C4-2B (cell line): ENCODE measurements around the gene DLST.

Experiments
- H3K27ac ChIP-seq: fragments of 450-650 bp; 2 replicates; pipeline ENCODE4 v1.5.1; 2017
- ZFX ChIP-seq: fragments of 450-650 bp; IDR thresholded peaks from 2 replicates; pipeline ENCODE4 v1.6.1; 2017
- TF ChIP-seq, protein P1 (sequence below): fragments of 450-650 bp; conservative IDR thresholded peaks from 2 replicates; pipeline ENCODE4 v1.5.1; 2017; ENCODE audit warnings: mild to moderate bottlenecking

DLST gene

DNA sequence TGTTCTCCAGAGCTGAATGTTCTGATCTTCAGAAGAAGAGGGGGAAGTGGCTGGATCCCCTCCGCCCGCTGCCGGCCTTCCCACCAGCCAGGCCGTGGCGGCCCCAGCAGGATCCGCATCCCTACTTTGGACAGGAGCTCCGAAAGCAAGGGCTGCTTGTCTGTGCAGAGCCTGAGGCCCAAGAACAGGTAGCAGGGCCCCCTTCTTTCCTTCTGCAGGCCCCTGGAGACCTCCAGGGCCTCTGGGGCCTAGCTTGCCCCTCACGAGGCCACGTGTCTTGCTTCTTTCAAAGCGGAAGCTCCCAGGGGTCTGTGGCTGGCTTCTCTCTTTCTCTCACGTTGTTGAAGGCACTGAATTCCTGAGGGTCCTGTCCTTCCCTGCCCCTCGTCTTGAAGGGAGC, 60.5 kb downstream of the DLST start:
- TF ChIP-seq ZFX = no peak
- TF ChIP-seq, protein P1, sequence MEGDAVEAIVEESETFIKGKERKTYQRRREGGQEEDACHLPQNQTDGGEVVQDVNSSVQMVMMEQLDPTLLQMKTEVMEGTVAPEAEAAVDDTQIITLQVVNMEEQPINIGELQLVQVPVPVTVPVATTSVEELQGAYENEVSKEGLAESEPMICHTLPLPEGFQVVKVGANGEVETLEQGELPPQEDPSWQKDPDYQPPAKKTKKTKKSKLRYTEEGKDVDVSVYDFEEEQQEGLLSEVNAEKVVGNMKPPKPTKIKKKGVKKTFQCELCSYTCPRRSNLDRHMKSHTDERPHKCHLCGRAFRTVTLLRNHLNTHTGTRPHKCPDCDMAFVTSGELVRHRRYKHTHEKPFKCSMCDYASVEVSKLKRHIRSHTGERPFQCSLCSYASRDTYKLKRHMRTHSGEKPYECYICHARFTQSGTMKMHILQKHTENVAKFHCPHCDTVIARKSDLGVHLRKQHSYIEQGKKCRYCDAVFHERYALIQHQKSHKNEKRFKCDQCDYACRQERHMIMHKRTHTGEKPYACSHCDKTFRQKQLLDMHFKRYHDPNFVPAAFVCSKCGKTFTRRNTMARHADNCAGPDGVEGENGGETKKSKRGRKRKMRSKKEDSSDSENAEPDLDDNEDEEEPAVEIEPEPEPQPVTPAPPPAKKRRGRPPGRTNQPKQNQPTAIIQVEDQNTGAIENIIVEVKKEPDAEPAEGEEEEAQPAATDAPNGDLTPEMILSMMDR = no peak
- no peak overlapping the region for H3K27ac ChIP-seq

GRCh38 chr14:74942608-74943007, 60.9 kb downstream of the DLST start:
- TF ChIP-seq ZFX = no peak
- TF ChIP-seq, protein P1 = no peak
- no peak overlapping the region for H3K27ac ChIP-seq

DNA sequence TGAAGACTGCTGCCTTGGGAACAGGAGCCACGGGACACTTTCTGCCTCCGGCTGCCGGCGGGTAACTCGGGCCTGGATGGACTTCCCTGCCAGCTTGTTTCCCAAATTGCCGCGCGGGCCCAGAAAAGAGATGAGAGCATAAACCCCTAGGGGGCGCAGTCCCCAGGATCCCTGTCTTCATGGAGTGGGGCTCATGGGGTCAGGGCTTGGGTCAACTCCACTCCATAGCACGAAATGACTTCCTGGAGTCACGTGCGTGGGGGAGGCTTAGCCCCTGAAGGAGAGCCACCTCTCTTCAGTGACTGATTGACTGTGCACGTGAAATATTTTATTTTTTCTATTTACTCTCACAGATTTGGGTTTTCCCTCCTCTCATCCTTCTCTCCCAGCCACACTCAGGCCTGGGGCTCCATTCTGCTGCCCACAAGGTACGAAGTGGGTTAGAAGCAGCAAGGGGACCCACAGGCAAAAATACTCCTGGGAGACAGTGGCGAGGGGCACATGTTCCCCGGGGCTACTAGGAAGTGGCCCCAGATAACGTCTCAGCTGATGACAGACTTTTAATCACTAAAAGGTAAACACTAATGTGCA, 63.6 kb downstream of the DLST start:
- peak overlapping the region; percentile 11; the same call in 1 of the 2 replicates for H3K27ac ChIP-seq
- TF ChIP-seq ZFX = no peak
- TF ChIP-seq, protein P1 = peak; percentile 83

GRCh38 chr14:74945852-74946658, 64.3 kb downstream of the DLST start:
- no peak for TF ChIP-seq ZFX
- TF ChIP-seq, protein P1 = peak; percentile 98
- peak overlapping the region; percentile 11; the same call in 1 of the 2 replicates for H3K27ac ChIP-seq

- H3K27ac ChIP-seq = no peak overlapping the region
- TF ChIP-seq, protein P1 = no peak; the same call in 1 of the 2 replicates
- TF ChIP-seq ZFX = no peak
These were observed 65.1 kb downstream of the DLST start for GRCh38 chr14:74946659-74947281.

DNA sequence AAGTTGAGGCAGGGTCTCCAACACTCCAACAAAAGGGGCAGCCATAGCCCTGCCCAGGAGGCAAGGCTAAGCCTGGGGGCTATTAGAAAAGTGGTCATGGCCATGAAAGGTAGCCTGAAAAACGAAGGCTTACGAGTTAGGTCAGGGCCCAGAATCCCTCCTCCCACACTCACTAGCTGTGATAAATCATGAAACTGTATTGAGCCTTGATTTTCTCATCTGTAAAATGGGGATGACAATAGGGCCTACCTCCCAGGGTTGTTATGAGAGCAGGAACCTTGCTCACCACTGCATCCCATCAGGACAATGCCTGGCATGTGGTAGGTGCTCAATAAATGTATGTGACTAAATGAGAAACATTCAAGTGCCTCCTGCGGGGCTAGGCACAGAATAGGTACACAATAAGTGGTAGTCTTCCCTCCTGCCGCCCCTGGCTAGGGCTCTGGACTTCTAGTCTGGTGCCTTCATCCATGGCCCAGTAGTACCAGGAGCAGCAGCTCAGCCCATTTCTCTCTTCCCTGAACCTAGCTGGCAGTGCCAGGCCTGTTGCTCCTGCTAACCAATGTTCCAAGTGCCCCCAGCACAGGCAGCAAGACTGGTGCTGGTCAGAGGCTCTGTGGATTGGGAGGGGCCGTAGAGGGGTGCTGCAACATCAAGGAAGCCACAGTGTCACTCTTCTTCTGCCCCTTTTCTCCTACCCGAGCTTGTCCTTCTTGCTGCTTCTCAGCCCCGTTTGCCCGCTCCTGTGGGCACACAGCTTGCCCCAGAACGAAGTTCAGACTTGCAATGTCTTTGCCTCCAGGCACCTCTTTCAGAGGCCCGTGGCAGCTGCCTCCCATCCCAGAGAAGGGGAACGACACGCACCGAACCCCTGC, 65.9 kb downstream of the DLST start:
- H3K27ac ChIP-seq = no peak overlapping the region
- TF ChIP-seq, protein P1 = no peak
- no peak for TF ChIP-seq ZFX
